ENCODE results near the gene CRYBG1.

CRYBG1 gene

DNA sequence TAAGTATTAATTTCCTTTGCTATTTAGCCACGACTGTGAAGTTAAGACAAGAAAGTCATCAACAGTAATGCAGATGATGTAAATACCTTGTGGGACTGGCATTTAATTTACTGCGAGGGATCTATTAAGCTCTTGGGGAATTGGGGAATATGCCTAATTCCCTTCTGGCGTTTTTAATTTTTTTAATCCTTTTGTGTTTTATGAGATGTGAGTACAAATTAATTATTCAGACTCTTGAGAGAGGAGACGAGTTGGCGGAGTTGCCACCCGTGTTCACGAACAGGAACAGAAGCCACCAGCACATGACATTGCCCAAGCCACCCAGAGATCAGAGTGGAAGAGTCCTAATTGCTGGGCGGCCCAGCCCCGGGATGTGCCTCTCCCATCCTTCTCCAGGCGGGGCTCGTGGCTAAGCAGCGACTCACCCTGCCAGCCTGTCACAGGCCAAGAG lies 533 bp upstream of the CRYBG1 start:
- Mint-ChIP-seq H3K36me3 (no peaks in the 10 kb centered on the region), H3K27ac (no peak overlapping the region), H3K9me3 (no peaks in the 10 kb centered on the region), H3K27me3 (peaks cover 39% of the 10 kb centered on the region), H3K4me3 (peak overlapping the region; percentile 64), H3K4me1 (peaks cover 11% of the 10 kb centered on the region)

DNA sequence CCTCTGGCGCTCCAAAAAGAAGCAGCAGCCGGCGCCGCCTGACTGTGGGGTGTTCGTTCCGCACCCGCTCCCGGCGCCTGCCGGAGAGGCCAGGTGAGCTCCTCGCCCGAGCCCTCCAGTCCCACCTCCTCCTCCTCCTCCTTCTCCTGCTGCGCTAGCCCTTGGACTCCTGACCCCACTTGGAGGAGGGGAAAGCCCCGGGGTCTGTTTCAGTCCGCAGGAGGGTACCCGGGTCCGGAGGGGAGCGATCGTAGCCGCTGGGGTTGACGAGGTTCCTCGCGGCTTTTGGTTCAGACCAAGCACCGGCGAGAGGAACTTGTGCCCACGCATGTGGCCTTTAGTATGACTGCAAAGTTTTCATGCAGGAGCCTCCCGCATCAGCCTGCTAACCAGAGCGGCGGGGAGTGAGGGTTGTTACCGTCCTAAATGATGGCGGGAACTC lies 493 bp downstream of the CRYBG1 start:
- H3K36me3 Mint-ChIP-seq, result no peaks in the 10 kb centered on the region
- peaks cover 31% of the 10 kb centered on the region for H3K27me3 Mint-ChIP-seq
- no peak overlapping the region for H3K27ac Mint-ChIP-seq
- H3K4me1 Mint-ChIP-seq, result peaks cover 11% of the 10 kb centered on the region
- no peaks in the 10 kb centered on the region for H3K9me3 Mint-ChIP-seq
- H3K4me3 Mint-ChIP-seq, result peak overlapping the region; percentile 79

DNA sequence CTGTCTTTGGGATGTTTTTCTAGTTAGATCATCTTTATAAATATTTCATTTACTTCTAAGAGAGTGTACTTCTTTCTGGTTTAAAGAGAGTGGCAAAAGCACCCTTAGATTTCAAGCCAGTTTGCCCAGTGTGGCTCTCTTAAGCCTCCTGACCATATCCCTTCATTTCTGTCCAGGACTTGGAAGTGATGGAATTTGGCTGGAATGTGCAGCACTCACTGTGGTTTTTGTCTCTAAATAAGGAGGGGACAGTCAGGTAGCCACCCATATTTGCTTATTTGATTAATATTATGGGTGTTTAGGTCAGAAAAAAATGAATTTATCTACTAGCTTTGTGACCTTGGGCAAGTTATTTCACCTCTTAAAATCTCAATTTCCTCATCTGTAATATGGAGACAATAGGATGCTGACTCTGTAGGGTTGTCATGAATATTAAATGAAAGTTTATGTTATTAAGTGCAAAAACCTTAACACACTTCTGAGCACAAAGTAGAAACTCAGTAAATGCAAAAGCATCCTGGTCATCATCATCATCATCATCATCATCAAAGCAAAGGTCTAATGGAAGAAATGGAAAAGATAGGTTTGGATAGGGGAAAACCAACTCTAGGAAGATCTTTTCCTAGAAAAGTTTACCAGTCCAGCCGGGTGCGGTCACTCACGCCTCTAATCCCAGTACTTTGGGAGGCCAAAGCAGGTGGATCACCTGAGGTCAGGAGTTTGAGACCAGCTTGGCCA lies 3.1 kb downstream of the CRYBG1 start:
- H3K27me3 Mint-ChIP-seq, result peaks cover 16% of the 10 kb centered on the region
- no peak overlapping the region for H3K27ac Mint-ChIP-seq
- H3K36me3 Mint-ChIP-seq, result no peaks in the 10 kb centered on the region
- H3K9me3 Mint-ChIP-seq, result no peaks in the 10 kb centered on the region
- H3K4me3 Mint-ChIP-seq, result no peak overlapping the region
- H3K4me1 Mint-ChIP-seq, result peaks cover 11% of the 10 kb centered on the region

DNA sequence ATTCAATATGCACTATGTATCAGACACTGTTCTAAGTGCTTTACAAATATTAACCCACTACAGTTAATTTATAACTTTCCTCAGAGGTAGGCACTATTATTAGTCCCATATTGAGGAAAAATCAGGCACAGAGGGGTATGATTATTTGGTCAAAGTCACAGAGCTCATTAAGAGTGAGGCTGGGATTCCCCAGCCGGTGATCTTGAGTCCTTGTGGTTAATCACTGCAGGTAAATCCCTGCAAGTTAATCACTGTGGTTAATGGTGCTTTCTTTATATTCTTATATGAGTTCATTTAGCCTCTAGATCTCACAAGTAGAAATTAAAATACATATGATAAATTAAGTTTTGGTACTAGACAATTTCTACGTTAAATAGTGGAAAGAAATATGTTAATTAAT lies 9.2 kb downstream of the CRYBG1 start:
- Mint-ChIP-seq H3K9me3 (no peaks in the 10 kb centered on the region), H3K4me1 (no peaks in the 10 kb centered on the region), H3K4me3 (no peak overlapping the region), H3K27ac (no peak overlapping the region), H3K27me3 (no peaks in the 10 kb centered on the region), H3K36me3 (no peaks in the 10 kb centered on the region)

DNA sequence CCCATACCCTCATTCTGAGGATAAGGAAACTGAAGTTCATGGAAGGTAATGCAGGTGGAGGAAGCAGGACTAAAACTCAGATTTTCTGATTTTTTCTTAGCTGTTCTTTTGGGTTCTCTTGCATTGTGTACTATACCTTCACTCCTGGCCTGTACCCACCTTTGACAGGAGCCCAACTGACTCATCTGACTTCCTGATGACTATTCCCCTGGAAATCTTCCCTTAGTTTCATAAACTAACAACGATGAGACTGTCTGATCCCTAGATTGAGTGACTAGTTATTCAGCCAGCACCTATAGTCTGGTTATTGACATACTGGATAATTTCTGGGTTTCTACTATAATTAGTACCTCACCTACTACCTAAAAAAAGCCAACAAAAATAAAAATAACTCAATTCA lies 10.1 kb downstream of the CRYBG1 start:
- Mint-ChIP-seq H3K4me3 (no peak overlapping the region), H3K4me1 (no peaks in the 10 kb centered on the region), H3K9me3 (no peaks in the 10 kb centered on the region), H3K27me3 (no peaks in the 10 kb centered on the region), H3K27ac (no peak overlapping the region), H3K36me3 (no peaks in the 10 kb centered on the region)

DNA sequence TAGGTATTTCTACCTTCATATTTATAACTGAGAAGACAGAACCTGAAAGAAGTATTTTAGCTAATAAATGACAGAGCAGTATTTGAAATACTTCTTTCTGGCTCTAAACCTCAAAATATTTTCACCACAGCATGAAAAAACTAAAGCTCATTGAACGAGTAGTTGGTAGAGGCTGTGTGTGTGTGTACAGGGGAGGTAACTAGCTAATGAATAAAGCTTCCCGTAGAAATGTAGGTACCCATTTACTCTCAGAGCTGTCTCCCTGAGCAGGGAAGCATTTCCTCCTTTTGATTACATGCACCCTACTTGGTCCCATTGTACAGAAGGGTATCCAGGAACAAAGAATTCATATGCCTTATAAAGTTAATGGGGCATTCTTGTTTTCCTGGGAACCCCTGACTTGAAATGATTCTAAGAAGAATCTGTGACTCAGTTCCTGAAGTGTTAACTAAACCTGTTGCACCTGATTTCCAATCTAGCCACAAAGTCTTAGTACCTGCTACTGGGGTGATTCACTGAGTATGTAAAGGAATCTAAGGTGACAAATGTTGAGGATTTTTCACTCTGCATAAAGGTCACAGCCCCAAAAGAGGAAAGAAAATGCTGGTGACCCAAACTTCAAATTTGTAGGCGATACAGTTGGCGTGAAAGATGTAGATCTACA lies 12.5 kb downstream of the CRYBG1 start:
- H3K4me3 Mint-ChIP-seq, result no peak overlapping the region
- H3K36me3 Mint-ChIP-seq, result no peaks in the 10 kb centered on the region
- H3K27me3 Mint-ChIP-seq, result peaks cover 3% of the 10 kb centered on the region
- H3K4me1 Mint-ChIP-seq, result no peaks in the 10 kb centered on the region
- no peak overlapping the region for H3K27ac Mint-ChIP-seq
- no peaks in the 10 kb centered on the region for H3K9me3 Mint-ChIP-seq

DNA sequence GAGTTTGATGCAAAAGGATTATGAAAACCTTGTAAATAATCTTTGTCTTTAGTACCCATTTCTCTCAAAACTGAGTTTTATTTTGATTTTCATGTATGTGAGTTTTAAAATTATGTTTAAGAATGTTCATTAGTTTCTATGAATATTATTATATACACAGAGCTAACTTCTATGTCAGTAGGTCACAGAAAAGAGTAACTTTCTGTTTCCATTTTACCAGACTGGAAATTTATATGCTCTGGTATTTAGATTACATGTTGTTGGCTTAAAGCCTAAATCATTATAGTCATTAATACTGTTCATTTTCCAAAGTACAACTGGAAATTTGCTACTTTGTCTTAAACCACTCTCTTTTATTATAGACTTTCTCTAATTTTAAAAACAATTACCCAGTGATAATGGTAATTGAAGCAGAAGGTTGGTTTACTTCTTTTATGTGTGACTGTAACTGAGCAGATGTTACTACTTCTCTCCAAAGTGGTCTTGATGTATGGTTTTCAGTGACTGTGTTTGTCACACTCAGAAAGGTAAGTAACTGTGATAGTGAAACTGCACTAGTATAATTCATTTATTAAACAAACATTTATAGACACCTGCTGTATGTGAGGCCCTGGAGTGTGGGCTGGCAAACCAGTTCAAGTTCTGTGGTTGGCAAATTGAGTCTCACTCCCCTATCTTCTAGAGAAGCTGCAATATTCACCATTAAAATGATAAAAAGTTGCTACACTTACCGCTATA lies 13.2 kb downstream of the CRYBG1 start:
- Mint-ChIP-seq H3K27me3 (peaks cover 3% of the 10 kb centered on the region), H3K9me3 (no peaks in the 10 kb centered on the region), H3K4me1 (no peaks in the 10 kb centered on the region), H3K4me3 (no peak overlapping the region), H3K36me3 (no peaks in the 10 kb centered on the region), H3K27ac (no peak overlapping the region)

DNA sequence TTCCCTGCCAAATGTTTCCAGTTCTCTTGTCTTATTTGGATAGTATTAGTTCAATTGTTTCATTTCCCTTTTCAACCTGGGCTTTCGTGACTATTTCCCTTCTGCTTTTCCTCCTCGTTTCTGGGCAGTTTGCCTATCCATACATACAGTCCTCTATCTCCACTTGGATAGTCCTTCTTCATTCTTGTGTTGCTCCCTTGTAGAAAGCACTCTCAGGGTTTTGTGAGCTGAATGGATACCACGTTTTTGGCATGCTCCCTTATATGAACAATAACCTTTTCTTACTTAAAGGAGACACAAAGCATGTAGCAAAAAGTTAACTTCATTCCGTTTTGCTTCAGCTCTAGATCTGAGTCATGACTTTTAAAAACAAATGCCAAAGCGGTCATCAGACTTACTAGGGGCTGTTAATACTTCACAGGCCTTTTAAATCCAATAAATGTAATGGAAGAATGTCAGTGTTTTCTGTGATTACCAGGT lies 16.6 kb downstream of the CRYBG1 start:
- H3K9me3 Mint-ChIP-seq, result no peaks in the 10 kb centered on the region
- peaks cover 3% of the 10 kb centered on the region for H3K27me3 Mint-ChIP-seq
- H3K27ac Mint-ChIP-seq, result no peak overlapping the region
- no peaks in the 10 kb centered on the region for H3K36me3 Mint-ChIP-seq
- no peak overlapping the region for H3K4me3 Mint-ChIP-seq
- H3K4me1 Mint-ChIP-seq, result no peaks in the 10 kb centered on the region

DNA sequence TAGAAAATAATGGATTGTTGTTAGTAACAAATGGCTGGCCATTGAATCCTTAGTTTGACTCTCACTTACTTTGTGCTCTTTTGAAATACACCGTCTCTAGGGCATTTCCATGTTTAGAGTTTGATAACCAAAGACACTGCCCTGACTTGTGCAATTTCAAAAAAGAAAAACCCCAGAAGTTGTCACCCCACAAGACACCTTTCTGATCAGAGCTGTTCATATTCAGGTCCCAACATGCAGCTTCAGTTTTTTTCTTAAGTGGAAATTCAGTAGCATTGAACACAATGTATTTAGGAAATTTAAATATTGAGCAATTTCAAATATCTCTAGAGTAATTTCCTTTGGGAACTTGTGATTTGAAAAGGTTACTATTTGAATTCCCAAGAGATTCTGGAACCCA lies 19.4 kb downstream of the CRYBG1 start:
- Mint-ChIP-seq H3K9me3 (no peaks in the 10 kb centered on the region), H3K4me3 (no peak overlapping the region), H3K27me3 (peaks cover 3% of the 10 kb centered on the region), H3K36me3 (no peaks in the 10 kb centered on the region), H3K4me1 (no peaks in the 10 kb centered on the region), H3K27ac (no peak overlapping the region)

DNA sequence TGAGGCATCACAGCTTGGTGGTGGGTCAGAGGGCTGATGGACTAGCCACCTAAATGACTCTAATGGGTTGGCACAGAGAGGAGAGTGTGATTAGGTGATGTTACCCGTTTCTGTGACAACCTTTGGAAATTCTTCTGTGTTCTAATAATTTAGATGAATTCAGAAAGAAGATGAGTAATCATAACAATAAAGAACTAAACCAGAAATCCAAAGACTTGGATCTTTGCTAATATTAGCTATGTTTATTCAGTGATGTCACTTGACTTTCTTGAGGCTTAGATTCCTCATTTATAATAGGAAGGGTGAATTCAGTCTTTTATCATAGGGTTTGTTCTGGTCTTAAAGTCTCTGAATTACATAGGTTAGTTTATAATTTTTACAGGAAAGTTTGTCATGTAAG lies 19.9 kb downstream of the CRYBG1 start:
- H3K36me3 Mint-ChIP-seq, result no peaks in the 10 kb centered on the region
- H3K27me3 Mint-ChIP-seq, result peaks cover 3% of the 10 kb centered on the region
- no peak overlapping the region for H3K27ac Mint-ChIP-seq
- no peak overlapping the region for H3K4me3 Mint-ChIP-seq
- no peaks in the 10 kb centered on the region for H3K9me3 Mint-ChIP-seq
- H3K4me1 Mint-ChIP-seq, result no peaks in the 10 kb centered on the region

DNA sequence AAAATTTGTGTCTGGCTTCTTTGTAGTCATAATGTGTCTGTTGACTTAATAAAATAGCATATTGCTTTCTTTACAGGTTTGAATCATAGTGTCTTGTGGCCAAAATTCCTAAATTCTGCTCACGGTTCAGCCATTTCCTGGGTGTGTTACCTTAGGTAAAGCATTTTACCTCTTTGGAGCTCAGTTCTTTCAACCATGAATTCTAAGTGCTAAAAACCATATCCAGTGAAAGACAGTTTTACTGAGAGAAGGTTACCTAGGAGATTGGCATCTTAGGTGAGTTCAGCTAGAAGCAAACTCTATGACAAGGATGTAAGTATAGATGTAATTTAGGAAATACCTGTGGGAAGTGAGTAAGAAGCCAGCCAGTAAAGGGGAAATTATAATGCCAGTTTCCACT lies 20.7 kb downstream of the CRYBG1 start:
- no peak overlapping the region for H3K4me3 Mint-ChIP-seq
- peaks cover 1% of the 10 kb centered on the region for H3K27me3 Mint-ChIP-seq
- no peaks in the 10 kb centered on the region for H3K4me1 Mint-ChIP-seq
- H3K9me3 Mint-ChIP-seq, result no peaks in the 10 kb centered on the region
- no peak overlapping the region for H3K27ac Mint-ChIP-seq
- H3K36me3 Mint-ChIP-seq, result no peaks in the 10 kb centered on the region

DNA sequence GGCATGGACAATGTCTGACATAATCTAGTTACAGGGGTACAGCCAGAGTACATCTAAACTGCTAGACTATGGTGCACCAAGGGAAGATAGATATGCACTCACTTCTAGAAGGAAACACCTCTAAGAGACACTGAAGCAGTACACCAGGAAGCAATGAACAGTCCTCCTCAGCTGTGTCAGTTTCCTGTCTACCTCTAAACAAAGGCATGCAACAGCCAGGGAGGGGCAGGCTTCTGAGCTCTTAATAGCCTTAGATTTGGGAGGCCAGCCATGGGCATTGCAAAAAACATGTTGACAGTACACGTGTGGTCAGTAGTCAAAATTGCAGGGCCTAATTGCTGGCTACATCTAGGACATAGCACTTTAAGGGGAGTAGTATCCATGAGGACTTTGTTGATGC lies 21.4 kb downstream of the CRYBG1 start:
- Mint-ChIP-seq H3K27me3 (no peaks in the 10 kb centered on the region), H3K4me3 (no peak overlapping the region), H3K36me3 (no peaks in the 10 kb centered on the region), H3K4me1 (no peaks in the 10 kb centered on the region), H3K9me3 (no peaks in the 10 kb centered on the region), H3K27ac (no peak overlapping the region)

DNA sequence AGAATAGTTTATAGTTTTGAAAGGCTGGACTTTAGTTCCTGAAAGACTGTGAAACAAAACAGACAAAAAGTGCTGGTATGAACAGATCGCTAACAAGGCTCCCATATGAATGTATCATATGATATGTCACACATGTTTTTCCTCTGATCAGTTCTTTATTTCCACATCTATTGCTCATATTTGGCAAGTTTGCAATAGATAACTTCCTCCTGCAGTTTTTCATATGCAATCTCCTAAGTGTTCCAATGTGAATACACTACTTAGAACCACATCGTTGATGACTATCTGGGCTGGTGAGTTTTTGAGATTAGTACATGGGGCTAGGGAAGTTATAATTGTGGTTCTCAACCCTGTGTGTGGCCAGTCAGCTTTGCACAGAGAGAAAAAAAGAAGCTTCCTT lies 23.1 kb downstream of the CRYBG1 start:
- no peaks in the 10 kb centered on the region for H3K36me3 Mint-ChIP-seq
- H3K4me1 Mint-ChIP-seq, result no peaks in the 10 kb centered on the region
- no peaks in the 10 kb centered on the region for H3K9me3 Mint-ChIP-seq
- H3K4me3 Mint-ChIP-seq, result no peak overlapping the region
- no peak overlapping the region for H3K27ac Mint-ChIP-seq
- H3K27me3 Mint-ChIP-seq, result no peaks in the 10 kb centered on the region

DNA sequence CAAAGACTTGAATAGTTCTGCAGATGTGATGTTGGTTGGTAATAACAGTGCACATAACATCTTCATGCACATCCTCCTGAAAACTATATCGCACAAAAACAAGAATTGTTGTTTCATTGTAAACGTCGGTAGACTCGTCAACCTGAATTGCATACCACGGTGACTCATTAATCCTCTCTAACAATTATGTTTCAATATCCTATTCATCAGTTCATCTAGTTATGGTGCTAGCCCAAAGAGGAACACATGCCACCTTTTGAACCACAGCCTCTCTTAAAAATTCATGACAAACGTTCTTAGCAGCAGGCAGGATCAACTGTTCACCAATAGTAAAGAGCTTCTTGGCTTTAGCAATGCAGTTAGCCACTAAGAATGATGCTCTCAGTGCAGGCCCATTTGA lies 25.0 kb downstream of the CRYBG1 start:
- Mint-ChIP-seq H3K27me3 (no peaks in the 10 kb centered on the region), H3K4me3 (no peak overlapping the region), H3K4me1 (no peaks in the 10 kb centered on the region), H3K36me3 (no peaks in the 10 kb centered on the region), H3K27ac (no peak overlapping the region), H3K9me3 (no peaks in the 10 kb centered on the region)

DNA sequence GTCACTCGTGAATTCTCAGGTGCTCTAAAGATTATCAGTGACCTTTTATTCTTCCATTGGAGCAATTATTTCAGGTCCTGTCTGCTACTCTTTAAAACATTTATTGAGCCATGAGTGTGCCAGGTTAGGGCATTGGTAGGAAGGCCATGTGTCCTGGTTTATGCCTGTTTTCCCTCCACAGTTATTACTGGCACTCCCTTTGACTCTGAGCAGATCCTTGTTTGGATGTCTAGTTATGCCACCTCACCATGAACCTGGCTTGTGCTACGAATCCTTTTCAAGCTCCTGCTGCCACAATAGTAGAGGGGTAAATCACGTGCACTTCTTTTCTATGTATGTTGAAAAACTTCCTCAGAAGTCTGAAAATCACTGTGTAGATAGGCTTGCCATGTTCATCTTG lies 27.4 kb downstream of the CRYBG1 start:
- H3K4me3 Mint-ChIP-seq, result no peak overlapping the region
- no peaks in the 10 kb centered on the region for H3K4me1 Mint-ChIP-seq
- H3K27me3 Mint-ChIP-seq, result no peaks in the 10 kb centered on the region
- H3K9me3 Mint-ChIP-seq, result no peaks in the 10 kb centered on the region
- H3K36me3 Mint-ChIP-seq, result no peaks in the 10 kb centered on the region
- no peak overlapping the region for H3K27ac Mint-ChIP-seq

DNA sequence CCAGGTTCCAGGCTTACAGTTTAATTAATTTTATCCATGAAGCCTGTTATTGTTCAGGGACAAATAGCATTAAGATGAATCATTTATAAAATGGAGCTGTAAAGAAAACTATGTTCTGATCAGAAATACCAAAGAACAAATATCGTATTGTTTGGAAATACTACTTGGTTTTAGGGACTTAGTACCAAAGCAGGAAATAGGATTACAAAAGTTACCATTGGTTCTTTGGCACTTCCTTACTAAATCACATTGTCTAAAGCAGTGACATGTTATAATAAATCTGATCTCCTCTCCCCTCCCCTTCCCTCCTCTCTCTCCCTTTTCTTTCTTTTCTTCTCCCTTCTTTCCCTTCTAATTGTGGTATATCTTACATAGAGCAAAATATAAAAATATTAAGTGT lies 29.6 kb downstream of the CRYBG1 start:
- Mint-ChIP-seq H3K4me3 (no peak overlapping the region), H3K36me3 (no peaks in the 10 kb centered on the region), H3K4me1 (no peaks in the 10 kb centered on the region), H3K27me3 (peaks cover 3% of the 10 kb centered on the region), H3K9me3 (no peaks in the 10 kb centered on the region), H3K27ac (no peak overlapping the region)

All from activated naive CD4-positive, alpha-beta T cell treated with anti-CD3 and anti-CD28 coated beads, Interleukin-2, amount 50 U/mL, for 24 hours (primary cell).